WTC11 (cell line): Measurements from ENCODE around the gene NELL1. TPM values are rescaled to one million over a fixed set of nuclear protein-coding genes. Genes with fewer than 3 reads are reported as not detected.

Experiments used
- ATAC-seq: fragments of 200-7000 bp; cut with Tn5 transposase; 2 replicates; pipeline ENCODE4 v1.10.0; 2021; ENCODE audit warnings: mild to moderate bottlenecking, moderate library complexity
- CTCF ChIA-PET: fragments of 300-600 bp; sonication (Branson Sonifier 250); formaldehyde crosslinking; loops from one replicate; lab custom pipeline; 2021; ENCODE audit warnings: antibody characterized with exemption; lab: Charles Lee
- POLR2A ChIA-PET: fragments of 350-600 bp; sonication (Branson Sonifier 250); formaldehyde crosslinking; loops from one replicate; lab custom pipeline; 2021; ENCODE audit warnings: antibody characterized with exemption; lab: Charles Lee
- DNase-seq: peaks from one replicate; pipeline ENCODE4 v3.0.0; 2021; ENCODE audit warnings: low spot score
- H3K27ac Mint-ChIP-seq: 2 replicates; pipeline ENCODE4 v1.8.0; 2021; ENCODE audit warnings: mixed read lengths
- H3K27me3 Mint-ChIP-seq: 2 replicates; pipeline ENCODE4 v1.8.0; 2021; ENCODE audit warnings: low read depth, mild to moderate bottlenecking, moderate library complexity, mixed read lengths
- H3K36me3 Mint-ChIP-seq: 2 replicates; pipeline ENCODE4 v1.8.0; 2021; ENCODE audit warnings: mixed read lengths
- H3K4me1 Mint-ChIP-seq: 2 replicates; pipeline ENCODE4 v1.8.0; 2022; ENCODE audit warnings: mixed read lengths
- H3K4me3 Mint-ChIP-seq: 2 replicates; pipeline ENCODE4 v1.8.0; 2021; ENCODE audit warnings: mild to moderate bottlenecking, moderate library complexity, mixed read lengths
- H3K9me3 Mint-ChIP-seq: 2 replicates; pipeline ENCODE4 v1.8.0; 2021; ENCODE audit warnings: mixed read lengths
- CREM ChIP-seq: sonication (generic); formaldehyde crosslinking; IDR thresholded peaks from 2 replicates; pipeline ENCODE4 v1.8.1; 2022; ENCODE audit warnings: mild to moderate bottlenecking, missing genetic modification reagents, moderate library complexity
- EMX1 ChIP-seq: fragments of 250-450 bp; sonication (Bioruptor Pico); IDR thresholded peaks from 2 replicates; pipeline ENCODE4 v1.8.0; 2021; ENCODE audit warnings: mild to moderate bottlenecking
- FOXK1 ChIP-seq: sonication (generic); formaldehyde crosslinking; IDR thresholded peaks from 2 replicates; pipeline ENCODE4 v1.8.0; 2022; ENCODE audit warnings: mild to moderate bottlenecking, moderate library complexity, missing genetic modification reagents
- GRHL2 ChIP-seq: fragments of 250-450 bp; sonication (Bioruptor Pico); IDR thresholded peaks from 2 replicates; pipeline ENCODE4 v1.8.0; 2022; ENCODE audit warnings: mild to moderate bottlenecking, moderate library complexity; ENCODE audit not compliant: insufficient replicate concordance, severe bottlenecking
- GTF2I ChIP-seq: fragments of 250-450 bp; sonication (Bioruptor Pico); conservative IDR thresholded peaks from 2 replicates; pipeline ENCODE4 v1.4.0; 2021; ENCODE audit warnings: mild to moderate bottlenecking
- IRF2 ChIP-seq: sonication (generic); formaldehyde crosslinking; IDR thresholded peaks from 2 replicates; pipeline ENCODE4 v1.8.0; 2022; ENCODE audit warnings: low read depth, missing genetic modification reagents, borderline replicate concordance
- NFATC4 ChIP-seq: fragments of 250-450 bp; sonication (Bioruptor Pico); IDR thresholded peaks from 2 replicates; pipeline ENCODE4 v1.9.0; 2021; ENCODE audit warnings: mild to moderate bottlenecking
- NFYB ChIP-seq: sonication (generic); formaldehyde crosslinking; conservative IDR thresholded peaks from 2 replicates; pipeline ENCODE4 v1.8.0; 2022; ENCODE audit warnings: low read depth, missing genetic modification reagents
- OVOL2 ChIP-seq: fragments of 250-450 bp; sonication (Bioruptor Pico); IDR thresholded peaks from 2 replicates; pipeline ENCODE4 v1.9.0; 2021; ENCODE audit warnings: mild to moderate bottlenecking, borderline replicate concordance
- RELA ChIP-seq: sonication (generic); formaldehyde crosslinking; IDR thresholded peaks from 2 replicates; pipeline ENCODE4 v1.8.1; 2022; ENCODE audit warnings: missing genetic modification reagents, mild to moderate bottlenecking, borderline replicate concordance
- TEAD1 ChIP-seq: sonication (generic); formaldehyde crosslinking; IDR thresholded peaks from 2 replicates; pipeline ENCODE4 v1.8.0; 2022; ENCODE audit warnings: mild to moderate bottlenecking, missing genetic modification reagents
- TP53 ChIP-seq: sonication (generic); formaldehyde crosslinking; IDR thresholded peaks from 2 replicates; pipeline ENCODE4 v1.8.1; 2023; ENCODE audit warnings: mild to moderate bottlenecking, missing genetic modification reagents
- ZBTB21 ChIP-seq: sonication (generic); formaldehyde crosslinking; IDR thresholded peaks from 2 replicates; pipeline ENCODE4 v1.8.1; 2023; ENCODE audit warnings: mild to moderate bottlenecking, missing genetic modification reagents, borderline replicate concordance
- ZNF138 ChIP-seq: sonication (generic); formaldehyde crosslinking; conservative IDR thresholded peaks from 2 replicates; pipeline ENCODE4 v1.8.1; 2022; ENCODE audit warnings: mild to moderate bottlenecking, moderate library complexity, missing genetic modification reagents
- ZNF396 ChIP-seq: fragments of 250-450 bp; sonication (Bioruptor Pico); IDR thresholded peaks from 2 replicates; pipeline ENCODE4 v1.8.0; 2021; ENCODE audit warnings: mild to moderate bottlenecking, moderate library complexity, borderline replicate concordance
- total RNA-seq: library from RNA; stranded (reverse); gene quantifications from 3 replicates; pipeline ENCODE4 v1.2.3, GENCODE V29; 2021
- TF ChIP-seq, protein P1 (sequence below): sonication (generic); formaldehyde crosslinking; IDR thresholded peaks from 2 replicates; pipeline ENCODE4 v1.8.0; 2022; ENCODE audit warnings: mild to moderate bottlenecking, missing genetic modification reagents
- TF ChIP-seq, protein P2 (sequence below): fragments of 200-600 bp; IDR thresholded peaks from 2 replicates; pipeline ENCODE4 v1.8.0; 2022; ENCODE audit warnings: antibody characterized with exemption
- TF ChIP-seq, protein P3 (sequence below): sonication (generic); formaldehyde crosslinking; IDR thresholded peaks from 2 replicates; pipeline ENCODE4 v1.8.0; 2022; ENCODE audit warnings: mild to moderate bottlenecking, missing genetic modification reagents
- TF ChIP-seq, protein P4 (sequence below): sonication (generic); formaldehyde crosslinking; IDR thresholded peaks from 2 replicates; pipeline ENCODE4 v1.8.1; 2023; ENCODE audit warnings: mild to moderate bottlenecking, missing genetic modification reagents
- TF ChIP-seq, protein P5 (sequence below): sonication (generic); formaldehyde crosslinking; IDR thresholded peaks from 2 replicates; pipeline ENCODE4 v1.8.1; 2023; ENCODE audit warnings: mild to moderate bottlenecking, missing genetic modification reagents, moderate library complexity
- TF ChIP-seq, protein P6 (sequence below): sonication (generic); formaldehyde crosslinking; IDR thresholded peaks from 2 replicates; pipeline ENCODE4 v1.8.0; 2022; ENCODE audit warnings: missing genetic modification reagents
- TF ChIP-seq, protein P7 (sequence below): sonication (generic); formaldehyde crosslinking; IDR thresholded peaks from 2 replicates; pipeline ENCODE4 v1.8.0; 2023; ENCODE audit warnings: missing genetic modification reagents
- TF ChIP-seq, protein P8 (sequence below): sonication (generic); formaldehyde crosslinking; IDR thresholded peaks from 2 replicates; pipeline ENCODE4 v1.8.0; 2022; ENCODE audit warnings: mild to moderate bottlenecking, missing genetic modification reagents

NELL1 gene
- total RNA-seq, 1 experiment from 2014 or later = 1.8 TPM

DNA sequence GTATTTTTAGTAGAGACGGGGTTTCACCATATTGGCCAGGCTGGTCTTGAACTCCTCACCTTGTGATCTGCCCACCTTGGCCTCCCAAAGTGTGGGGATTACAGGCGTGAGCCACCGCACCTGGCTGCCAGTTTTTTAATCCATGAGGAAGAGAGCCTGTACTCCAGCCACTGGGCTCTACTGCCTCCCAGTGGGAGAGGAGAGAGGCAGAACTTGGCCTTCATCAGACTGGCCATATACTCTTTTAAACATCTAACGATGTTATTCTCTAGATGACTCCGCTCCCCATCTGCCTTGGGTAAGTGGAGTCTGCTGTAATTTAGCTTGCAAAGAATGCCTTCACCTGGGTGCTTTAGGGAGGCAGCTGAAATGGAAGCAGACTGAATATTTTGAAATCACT is 35.3 kb upstream of the NELL1 start (continued):
- TF ChIP-seq OVOL2 (no peak), FOXK1 (CRISPR knock-in tag) (no peak), IRF2 (CRISPR knock-in tag) (no peak), EMX1 (CRISPR knock-in tag) (no peak), GRHL2 (CRISPR knock-in tag) (no peak)
- TF ChIP-seq, protein P1, sequence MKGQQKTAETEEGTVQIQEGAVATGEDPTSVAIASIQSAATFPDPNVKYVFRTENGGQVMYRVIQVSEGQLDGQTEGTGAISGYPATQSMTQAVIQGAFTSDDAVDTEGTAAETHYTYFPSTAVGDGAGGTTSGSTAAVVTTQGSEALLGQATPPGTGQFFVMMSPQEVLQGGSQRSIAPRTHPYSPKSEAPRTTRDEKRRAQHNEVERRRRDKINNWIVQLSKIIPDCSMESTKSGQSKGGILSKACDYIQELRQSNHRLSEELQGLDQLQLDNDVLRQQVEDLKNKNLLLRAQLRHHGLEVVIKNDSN = no peak
- TF ChIP-seq, protein P2, sequence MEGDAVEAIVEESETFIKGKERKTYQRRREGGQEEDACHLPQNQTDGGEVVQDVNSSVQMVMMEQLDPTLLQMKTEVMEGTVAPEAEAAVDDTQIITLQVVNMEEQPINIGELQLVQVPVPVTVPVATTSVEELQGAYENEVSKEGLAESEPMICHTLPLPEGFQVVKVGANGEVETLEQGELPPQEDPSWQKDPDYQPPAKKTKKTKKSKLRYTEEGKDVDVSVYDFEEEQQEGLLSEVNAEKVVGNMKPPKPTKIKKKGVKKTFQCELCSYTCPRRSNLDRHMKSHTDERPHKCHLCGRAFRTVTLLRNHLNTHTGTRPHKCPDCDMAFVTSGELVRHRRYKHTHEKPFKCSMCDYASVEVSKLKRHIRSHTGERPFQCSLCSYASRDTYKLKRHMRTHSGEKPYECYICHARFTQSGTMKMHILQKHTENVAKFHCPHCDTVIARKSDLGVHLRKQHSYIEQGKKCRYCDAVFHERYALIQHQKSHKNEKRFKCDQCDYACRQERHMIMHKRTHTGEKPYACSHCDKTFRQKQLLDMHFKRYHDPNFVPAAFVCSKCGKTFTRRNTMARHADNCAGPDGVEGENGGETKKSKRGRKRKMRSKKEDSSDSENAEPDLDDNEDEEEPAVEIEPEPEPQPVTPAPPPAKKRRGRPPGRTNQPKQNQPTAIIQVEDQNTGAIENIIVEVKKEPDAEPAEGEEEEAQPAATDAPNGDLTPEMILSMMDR = no peak
- TF ChIP-seq, protein P3, sequence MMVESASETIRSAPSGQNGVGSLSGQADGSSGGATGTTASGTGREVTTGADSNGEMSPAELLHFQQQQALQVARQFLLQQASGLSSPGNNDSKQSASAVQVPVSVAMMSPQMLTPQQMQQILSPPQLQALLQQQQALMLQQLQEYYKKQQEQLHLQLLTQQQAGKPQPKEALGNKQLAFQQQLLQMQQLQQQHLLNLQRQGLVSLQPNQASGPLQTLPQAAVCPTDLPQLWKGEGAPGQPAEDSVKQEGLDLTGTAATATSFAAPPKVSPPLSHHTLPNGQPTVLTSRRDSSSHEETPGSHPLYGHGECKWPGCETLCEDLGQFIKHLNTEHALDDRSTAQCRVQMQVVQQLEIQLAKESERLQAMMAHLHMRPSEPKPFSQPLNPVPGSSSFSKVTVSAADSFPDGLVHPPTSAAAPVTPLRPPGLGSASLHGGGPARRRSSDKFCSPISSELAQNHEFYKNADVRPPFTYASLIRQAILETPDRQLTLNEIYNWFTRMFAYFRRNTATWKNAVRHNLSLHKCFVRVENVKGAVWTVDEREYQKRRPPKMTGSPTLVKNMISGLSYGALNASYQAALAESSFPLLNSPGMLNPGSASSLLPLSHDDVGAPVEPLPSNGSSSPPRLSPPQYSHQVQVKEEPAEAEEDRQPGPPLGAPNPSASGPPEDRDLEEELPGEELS (CRISPR knock-in tag) = no peak
- TF ChIP-seq, protein P4, sequence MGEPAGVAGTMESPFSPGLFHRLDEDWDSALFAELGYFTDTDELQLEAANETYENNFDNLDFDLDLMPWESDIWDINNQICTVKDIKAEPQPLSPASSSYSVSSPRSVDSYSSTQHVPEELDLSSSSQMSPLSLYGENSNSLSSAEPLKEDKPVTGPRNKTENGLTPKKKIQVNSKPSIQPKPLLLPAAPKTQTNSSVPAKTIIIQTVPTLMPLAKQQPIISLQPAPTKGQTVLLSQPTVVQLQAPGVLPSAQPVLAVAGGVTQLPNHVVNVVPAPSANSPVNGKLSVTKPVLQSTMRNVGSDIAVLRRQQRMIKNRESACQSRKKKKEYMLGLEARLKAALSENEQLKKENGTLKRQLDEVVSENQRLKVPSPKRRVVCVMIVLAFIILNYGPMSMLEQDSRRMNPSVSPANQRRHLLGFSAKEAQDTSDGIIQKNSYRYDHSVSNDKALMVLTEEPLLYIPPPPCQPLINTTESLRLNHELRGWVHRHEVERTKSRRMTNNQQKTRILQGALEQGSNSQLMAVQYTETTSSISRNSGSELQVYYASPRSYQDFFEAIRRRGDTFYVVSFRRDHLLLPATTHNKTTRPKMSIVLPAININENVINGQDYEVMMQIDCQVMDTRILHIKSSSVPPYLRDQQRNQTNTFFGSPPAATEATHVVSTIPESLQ = no peak

DNA sequence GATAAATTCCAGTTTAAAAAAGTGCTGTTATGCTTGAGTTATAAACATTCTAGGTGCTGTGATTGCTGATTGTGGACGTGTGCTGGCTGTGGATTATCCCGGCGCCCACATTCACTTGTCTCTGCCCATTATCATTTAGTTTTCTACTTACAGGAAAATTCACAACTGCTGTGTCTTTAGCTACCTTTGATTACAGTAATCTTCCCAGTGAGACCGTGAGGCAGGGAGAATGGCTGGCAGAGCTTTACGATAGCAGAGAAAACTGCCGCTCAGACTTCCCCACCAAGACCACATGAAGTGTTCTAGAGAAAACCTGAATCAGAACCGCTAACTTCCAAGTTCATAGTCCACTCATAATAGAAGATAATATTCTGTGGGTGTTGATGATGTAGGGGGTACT is 34.6 kb upstream of the NELL1 start:
- Mint-ChIP-seq H3K27ac (no peak overlapping the region), H3K9me3 (peaks cover 3% of the 10 kb centered on the region; the same call in 1 of the 2 replicates), H3K36me3 (peaks cover 3% of the 10 kb centered on the region; the same call in 1 of the 2 replicates), H3K4me1 (peaks cover 41% of the 10 kb centered on the region), H3K27me3 (peaks cover 3% of the 10 kb centered on the region), H3K4me3 (no peak overlapping the region)
- POLR2A ChIA-PET = no interaction called here
- DNase-seq (no peak), ATAC-seq (no peak)
- CTCF ChIA-PET = interaction anchor here (1.5 kb wide), 2 partner anchors 25 to 507 kb away, joined by 3 to 4 read pairs; no protein-coding TSS in a partner anchor
- no peak for TF ChIP-seq ZNF396 (CRISPR knock-in tag)
- TF ChIP-seq, protein P5, sequence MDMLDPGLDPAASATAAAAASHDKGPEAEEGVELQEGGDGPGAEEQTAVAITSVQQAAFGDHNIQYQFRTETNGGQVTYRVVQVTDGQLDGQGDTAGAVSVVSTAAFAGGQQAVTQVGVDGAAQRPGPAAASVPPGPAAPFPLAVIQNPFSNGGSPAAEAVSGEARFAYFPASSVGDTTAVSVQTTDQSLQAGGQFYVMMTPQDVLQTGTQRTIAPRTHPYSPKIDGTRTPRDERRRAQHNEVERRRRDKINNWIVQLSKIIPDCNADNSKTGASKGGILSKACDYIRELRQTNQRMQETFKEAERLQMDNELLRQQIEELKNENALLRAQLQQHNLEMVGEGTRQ (CRISPR knock-in tag) = no peak
- no peak for TF ChIP-seq RELA (CRISPR knock-in tag)
- no peak for TF ChIP-seq TEAD1 (CRISPR knock-in tag)
- TF ChIP-seq, protein P6, sequence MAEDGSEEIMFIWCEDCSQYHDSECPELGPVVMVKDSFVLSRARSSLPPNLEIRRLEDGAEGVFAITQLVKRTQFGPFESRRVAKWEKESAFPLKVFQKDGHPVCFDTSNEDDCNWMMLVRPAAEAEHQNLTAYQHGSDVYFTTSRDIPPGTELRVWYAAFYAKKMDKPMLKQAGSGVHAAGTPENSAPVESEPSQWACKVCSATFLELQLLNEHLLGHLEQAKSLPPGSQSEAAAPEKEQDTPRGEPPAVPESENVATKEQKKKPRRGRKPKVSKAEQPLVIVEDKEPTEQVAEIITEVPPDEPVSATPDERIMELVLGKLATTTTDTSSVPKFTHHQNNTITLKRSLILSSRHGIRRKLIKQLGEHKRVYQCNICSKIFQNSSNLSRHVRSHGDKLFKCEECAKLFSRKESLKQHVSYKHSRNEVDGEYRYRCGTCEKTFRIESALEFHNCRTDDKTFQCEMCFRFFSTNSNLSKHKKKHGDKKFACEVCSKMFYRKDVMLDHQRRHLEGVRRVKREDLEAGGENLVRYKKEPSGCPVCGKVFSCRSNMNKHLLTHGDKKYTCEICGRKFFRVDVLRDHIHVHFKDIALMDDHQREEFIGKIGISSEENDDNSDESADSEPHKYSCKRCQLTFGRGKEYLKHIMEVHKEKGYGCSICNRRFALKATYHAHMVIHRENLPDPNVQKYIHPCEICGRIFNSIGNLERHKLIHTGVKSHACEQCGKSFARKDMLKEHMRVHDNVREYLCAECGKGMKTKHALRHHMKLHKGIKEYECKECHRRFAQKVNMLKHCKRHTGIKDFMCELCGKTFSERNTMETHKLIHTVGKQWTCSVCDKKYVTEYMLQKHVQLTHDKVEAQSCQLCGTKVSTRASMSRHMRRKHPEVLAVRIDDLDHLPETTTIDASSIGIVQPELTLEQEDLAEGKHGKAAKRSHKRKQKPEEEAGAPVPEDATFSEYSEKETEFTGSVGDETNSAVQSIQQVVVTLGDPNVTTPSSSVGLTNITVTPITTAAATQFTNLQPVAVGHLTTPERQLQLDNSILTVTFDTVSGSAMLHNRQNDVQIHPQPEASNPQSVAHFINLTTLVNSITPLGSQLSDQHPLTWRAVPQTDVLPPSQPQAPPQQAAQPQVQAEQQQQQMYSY (CRISPR knock-in tag) = no peak
- TF ChIP-seq NFATC4 (CRISPR knock-in tag) = no peak
- TF ChIP-seq, protein P1 = no peak
- no peak for TF ChIP-seq CREM (CRISPR knock-in tag)
- TF ChIP-seq, protein P7, sequence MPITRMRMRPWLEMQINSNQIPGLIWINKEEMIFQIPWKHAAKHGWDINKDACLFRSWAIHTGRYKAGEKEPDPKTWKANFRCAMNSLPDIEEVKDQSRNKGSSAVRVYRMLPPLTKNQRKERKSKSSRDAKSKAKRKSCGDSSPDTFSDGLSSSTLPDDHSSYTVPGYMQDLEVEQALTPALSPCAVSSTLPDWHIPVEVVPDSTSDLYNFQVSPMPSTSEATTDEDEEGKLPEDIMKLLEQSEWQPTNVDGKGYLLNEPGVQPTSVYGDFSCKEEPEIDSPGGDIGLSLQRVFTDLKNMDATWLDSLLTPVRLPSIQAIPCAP (CRISPR knock-in tag) = no peak
- TF ChIP-seq ZBTB21 = no peak
- no peak for TF ChIP-seq IRF2 (CRISPR knock-in tag)
- no peak for TF ChIP-seq NFYB (CRISPR knock-in tag)
- no peak for TF ChIP-seq TP53
- TF ChIP-seq GTF2I (CRISPR knock-in tag) = no peak
- TF ChIP-seq, protein P8, sequence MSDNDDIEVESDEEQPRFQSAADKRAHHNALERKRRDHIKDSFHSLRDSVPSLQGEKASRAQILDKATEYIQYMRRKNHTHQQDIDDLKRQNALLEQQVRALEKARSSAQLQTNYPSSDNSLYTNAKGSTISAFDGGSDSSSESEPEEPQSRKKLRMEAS (CRISPR knock-in tag) = no peak
- TF ChIP-seq ZNF138 = no peak
